ENCODE results near the gene WDR64. TPM values are rescaled to one million over a fixed set of nuclear protein-coding genes. Genes with fewer than 3 reads are reported as not detected.

The WDR64 gene
- total RNA-seq, 3 donors from 2014 or later (not counting 1 experiment from before 2014, with no cell fraction given): not detected

DNA sequence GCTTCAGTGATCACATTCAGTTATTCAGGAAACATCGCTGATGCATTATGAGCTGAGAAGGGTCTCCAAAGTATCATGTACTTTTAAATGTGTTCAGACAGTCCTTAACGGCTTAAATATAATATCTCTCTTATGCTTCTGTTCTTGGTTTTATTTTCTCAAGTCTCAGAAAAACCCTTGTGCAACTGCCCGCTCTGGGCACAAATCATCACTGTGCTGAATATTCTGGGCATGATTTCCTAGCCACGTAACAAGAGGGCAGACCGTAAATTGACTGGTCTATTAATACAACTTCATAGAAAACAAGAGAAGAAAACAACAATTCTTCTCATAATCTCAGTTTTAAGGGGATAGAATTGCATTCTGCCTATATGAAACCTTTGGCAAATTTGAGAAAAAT lies 99.4 kb downstream of the WDR64 start:
- WGBS (ENCODE audit: insufficient coverage): 90% methylated on average over 5 of the region's 5 CpGs

DNA sequence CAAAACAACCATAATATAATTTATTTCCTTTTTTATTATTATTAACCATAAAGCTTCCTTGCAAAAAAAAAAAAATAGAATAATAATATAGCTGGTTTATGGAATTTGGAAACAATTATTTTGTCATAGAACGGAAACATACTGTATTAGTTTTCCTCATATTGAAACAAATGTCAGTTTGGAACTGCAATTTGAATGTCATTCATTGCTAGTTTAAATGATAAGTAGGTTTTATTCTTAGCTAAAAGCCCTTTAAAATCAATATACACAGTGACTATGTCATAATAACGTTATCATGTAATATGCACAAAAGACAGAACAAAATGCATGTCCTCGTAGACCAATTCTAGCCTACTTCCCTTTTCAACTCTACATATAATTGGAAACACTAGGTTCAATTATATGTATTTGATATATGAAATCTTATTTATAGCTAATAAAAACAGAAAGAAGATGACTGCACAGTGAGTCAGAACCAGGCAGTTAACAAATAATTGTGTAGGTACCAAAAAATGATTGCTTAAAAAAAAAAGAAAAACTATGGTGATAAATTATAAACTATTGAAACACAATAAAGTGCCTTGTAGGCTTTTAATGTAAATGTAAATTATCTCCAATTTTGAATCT lies 110.7 kb downstream of the WDR64 start:
- Histone ChIP-seq H3K36me3 (ENCODE audit: control insufficient read depth, insufficient read depth, low read length) (no peaks in the 10 kb centered on the region), H3K4me1 (ENCODE audit: control insufficient read depth, insufficient read depth, low read length) (no peaks in the 10 kb centered on the region), H3K9me3 (ENCODE audit: control insufficient read depth, insufficient read depth, low read length) (no peaks in the 10 kb centered on the region), H3K4me3 (ENCODE audit: low read length) (no peak overlapping the region), H3K27me3 (ENCODE audit: control insufficient read depth, insufficient read depth, low read length) (peaks cover 3% of the 10 kb centered on the region), H3K27ac (ENCODE audit: low read length) (no peak overlapping the region)
- intact Hi-C loops (cut with micrococcal nuclease): no loop called here
- Mint-ChIP-seq H3K4me1 (no peaks in the 10 kb centered on the region), H3K9me3 (no peaks in the 10 kb centered on the region), H3K36me3 (no peaks in the 10 kb centered on the region), H3K4me3 (no peak overlapping the region), H3K27me3 (ENCODE audit: low read depth in 2 of 2) (peaks cover 14 to 22% of the 10 kb centered on the region in 2 donors), H3K27ac (no peak overlapping the region)
- TF ChIP-seq, protein P1, sequence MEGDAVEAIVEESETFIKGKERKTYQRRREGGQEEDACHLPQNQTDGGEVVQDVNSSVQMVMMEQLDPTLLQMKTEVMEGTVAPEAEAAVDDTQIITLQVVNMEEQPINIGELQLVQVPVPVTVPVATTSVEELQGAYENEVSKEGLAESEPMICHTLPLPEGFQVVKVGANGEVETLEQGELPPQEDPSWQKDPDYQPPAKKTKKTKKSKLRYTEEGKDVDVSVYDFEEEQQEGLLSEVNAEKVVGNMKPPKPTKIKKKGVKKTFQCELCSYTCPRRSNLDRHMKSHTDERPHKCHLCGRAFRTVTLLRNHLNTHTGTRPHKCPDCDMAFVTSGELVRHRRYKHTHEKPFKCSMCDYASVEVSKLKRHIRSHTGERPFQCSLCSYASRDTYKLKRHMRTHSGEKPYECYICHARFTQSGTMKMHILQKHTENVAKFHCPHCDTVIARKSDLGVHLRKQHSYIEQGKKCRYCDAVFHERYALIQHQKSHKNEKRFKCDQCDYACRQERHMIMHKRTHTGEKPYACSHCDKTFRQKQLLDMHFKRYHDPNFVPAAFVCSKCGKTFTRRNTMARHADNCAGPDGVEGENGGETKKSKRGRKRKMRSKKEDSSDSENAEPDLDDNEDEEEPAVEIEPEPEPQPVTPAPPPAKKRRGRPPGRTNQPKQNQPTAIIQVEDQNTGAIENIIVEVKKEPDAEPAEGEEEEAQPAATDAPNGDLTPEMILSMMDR (IDR thresholded peaks at IDR 0.05): no peak
- no CpG with 5 or more reads among the region's 3 CpGs for WGBS (ENCODE audit: insufficient coverage)
- no peak for ATAC-seq
- DNase-seq: no peak

More for the DNA sequence above, 99.4 kb downstream of the WDR64 start:
- no peak for DNase-seq
- H3K4me1 Mint-ChIP-seq: no peaks in the 10 kb centered on the region
- ATAC-seq: no peak
- no peaks in the 10 kb centered on the region for H3K4me1 ChIP-seq (ENCODE audit: control insufficient read depth, insufficient read depth, low read length)
- H3K9me3 ChIP-seq (ENCODE audit: control insufficient read depth, insufficient read depth, low read length): no peaks in the 10 kb centered on the region
- intact Hi-C loops (cut with micrococcal nuclease): no loop called here
- no peaks in the 10 kb centered on the region for H3K27me3 ChIP-seq (ENCODE audit: control insufficient read depth, insufficient read depth, low read length)
- no peaks in the 10 kb centered on the region for H3K9me3 Mint-ChIP-seq
- H3K27ac Mint-ChIP-seq: no peak overlapping the region
- no peaks in the 10 kb centered on the region for H3K36me3 Mint-ChIP-seq
- H3K36me3 ChIP-seq (ENCODE audit: control insufficient read depth, insufficient read depth, low read length): no peaks in the 10 kb centered on the region
- H3K27ac ChIP-seq (ENCODE audit: low read length): no peak overlapping the region
- peaks cover 0 to 2% of the 10 kb centered on the region in 2 donors for H3K27me3 Mint-ChIP-seq (ENCODE audit: low read depth in 2 of 2)
- no peak overlapping the region for H3K4me3 ChIP-seq (ENCODE audit: low read length)
- TF ChIP-seq, protein P1 (IDR thresholded peaks at IDR 0.05): no peak
- H3K4me3 Mint-ChIP-seq: no peak overlapping the region

DNA sequence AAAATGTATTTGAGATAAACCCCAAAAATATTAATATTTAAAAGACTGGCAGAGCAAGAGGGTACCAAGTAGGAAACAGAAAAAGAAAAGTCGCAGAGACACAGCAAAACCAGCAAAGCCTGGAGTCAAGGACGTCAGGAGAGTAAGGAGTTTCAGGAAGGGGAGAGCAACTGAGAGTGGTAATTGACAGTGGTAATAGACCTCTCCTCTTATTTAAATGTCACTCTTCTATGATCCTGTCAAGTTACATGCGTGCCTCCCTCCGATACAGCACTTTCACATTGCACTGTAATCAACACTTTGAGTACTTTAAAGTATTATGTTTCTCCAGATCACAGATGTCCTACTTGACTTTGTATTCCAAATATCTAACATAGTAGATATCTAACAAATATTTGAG lies 113.3 kb downstream of the WDR64 start:
- no peaks in the 10 kb centered on the region for H3K36me3 Mint-ChIP-seq
- no peak for ATAC-seq
- TF ChIP-seq, protein P1 (IDR thresholded peaks at IDR 0.05): no peak
- Histone ChIP-seq H3K9me3 (ENCODE audit: control insufficient read depth, insufficient read depth, low read length) (no peaks in the 10 kb centered on the region), H3K4me1 (ENCODE audit: control insufficient read depth, insufficient read depth, low read length) (no peaks in the 10 kb centered on the region), H3K4me3 (ENCODE audit: low read length) (no peak overlapping the region), H3K27ac (ENCODE audit: low read length) (no peak overlapping the region), H3K36me3 (ENCODE audit: control insufficient read depth, insufficient read depth, low read length) (no peaks in the 10 kb centered on the region), H3K27me3 (ENCODE audit: control insufficient read depth, insufficient read depth, low read length) (peaks cover 3% of the 10 kb centered on the region)
- no peak for DNase-seq
- 63% methylated on average over 2 of the region's 4 CpGs for WGBS (ENCODE audit: insufficient coverage)
- H3K27ac Mint-ChIP-seq: no peak overlapping the region
- H3K4me1 Mint-ChIP-seq: no peaks in the 10 kb centered on the region
- no peaks in the 10 kb centered on the region for H3K9me3 Mint-ChIP-seq
- intact Hi-C loops (cut with micrococcal nuclease): no loop called here
- no peak overlapping the region for H3K4me3 Mint-ChIP-seq
- peaks cover 15 to 23% of the 10 kb centered on the region in 2 donors for H3K27me3 Mint-ChIP-seq (ENCODE audit: low read depth in 2 of 2)

DNA sequence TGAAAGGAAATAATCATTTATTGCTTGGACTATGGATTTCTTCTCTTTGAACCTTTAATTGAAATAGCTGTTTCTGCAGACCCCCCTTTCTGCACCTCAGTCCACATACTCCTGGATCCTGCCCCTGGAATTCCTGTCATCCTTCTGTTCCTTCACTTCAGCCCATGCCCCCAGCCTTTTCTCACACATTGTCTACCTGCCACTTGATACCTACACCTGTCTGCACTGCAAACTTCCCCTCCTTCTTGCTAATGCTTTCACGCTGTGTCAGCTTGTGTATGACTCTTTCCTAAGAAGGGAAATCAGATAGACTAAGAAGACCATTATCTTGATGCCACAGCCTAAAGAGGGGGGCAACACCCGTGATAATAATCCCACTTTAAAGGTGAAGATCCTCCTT lies 115.7 kb downstream of the WDR64 start:
- H3K27me3 Mint-ChIP-seq (ENCODE audit: low read depth in 2 of 2): peaks cover 11 to 13% of the 10 kb centered on the region in 2 donors
- no peaks in the 10 kb centered on the region for H3K4me1 Mint-ChIP-seq
- Histone ChIP-seq H3K4me3 (ENCODE audit: low read length) (no peak overlapping the region), H3K27ac (ENCODE audit: low read length) (no peak overlapping the region), H3K27me3 (ENCODE audit: control insufficient read depth, insufficient read depth, low read length) (no peaks in the 10 kb centered on the region), H3K4me1 (ENCODE audit: control insufficient read depth, insufficient read depth, low read length) (no peaks in the 10 kb centered on the region), H3K9me3 (ENCODE audit: control insufficient read depth, insufficient read depth, low read length) (no peaks in the 10 kb centered on the region), H3K36me3 (ENCODE audit: control insufficient read depth, insufficient read depth, low read length) (no peaks in the 10 kb centered on the region)
- no peak overlapping the region for H3K27ac Mint-ChIP-seq
- H3K9me3 Mint-ChIP-seq: no peaks in the 10 kb centered on the region
- no peak for ATAC-seq
- H3K4me3 Mint-ChIP-seq: no peak overlapping the region
- TF ChIP-seq, protein P1 (IDR thresholded peaks at IDR 0.05): no peak
- no peak for DNase-seq
- WGBS (ENCODE audit: insufficient coverage): 47% methylated on average over 2 of the region's 2 CpGs
- intact Hi-C loops (cut with micrococcal nuclease): no loop called here
- no peaks in the 10 kb centered on the region for H3K36me3 Mint-ChIP-seq

All from natural killer cell (primary cell).